Keratinocyte (primary cell): ENCODE data around the gene XRCC2. TPM values are rescaled to one million over a fixed set of nuclear protein-coding genes. Genes with fewer than 3 reads are reported as not detected.

ENCODE experiments used
- DNase-seq: peaks from one replicate; pipeline ENCODE4 v3.0.0-alpha.2; 2011; ENCODE audit warnings: low read depth, missing footprints, low spot score
- FAIRE-seq: peaks from 2 replicates; lab custom pipeline; 2011; peaks lifted over from hg19 to GRCh38; lab: Jason Lieb, UNC
- H2AFZ ChIP-seq: 2 replicates; pipeline ENCODE4 v1.6.0; 2012; ENCODE audit warnings: low read length, control low read depth, inconsistent platforms; ENCODE audit not compliant: control insufficient read depth
- H3K27ac ChIP-seq: 2 replicates; pipeline ENCODE4 v1.5.1; 2011; ENCODE audit warnings: low read length; ENCODE audit not compliant: control insufficient read depth, insufficient read depth
- H3K27me3 ChIP-seq: 3 replicates; pipeline ENCODE4 v1.6.0; 2011; ENCODE audit warnings: low read length; ENCODE audit not compliant: control insufficient read depth, insufficient read depth; ENCODE audit errors: extremely low read depth
- H3K36me3 ChIP-seq, 2 experiments: 2 replicates in 1 of 2; 3 replicates in 1 of 2; pipeline ENCODE4 v1.5.1; 2011; ENCODE audit warnings: low read length in 2 of 2, mild to moderate bottlenecking in 1 of 2; ENCODE audit not compliant: control insufficient read depth in 2 of 2, insufficient read depth in 2 of 2; ENCODE audit errors: extremely low read depth in 1 of 2
- H3K4me1 ChIP-seq: 3 replicates; pipeline ENCODE4 v1.5.1; 2011; ENCODE audit warnings: low read length; ENCODE audit not compliant: control insufficient read depth, insufficient read depth; ENCODE audit errors: extremely low read depth
- H3K4me2 ChIP-seq: 3 replicates; pipeline ENCODE4 v1.6.0; 2011; ENCODE audit warnings: low read depth, low read length; ENCODE audit not compliant: control insufficient read depth, insufficient read depth; ENCODE audit errors: extremely low read depth
- H3K4me3 ChIP-seq, 3 experiments: fragments of 200-600 bp in 1 of 3; sonication (generic) in 1 of 3; 2 replicates in 2 of 3; 3 replicates in 1 of 3; pipeline ENCODE4 v1.5.1; 2011 to 2016; ENCODE audit warnings: low read length in 3 of 3, mild to moderate bottlenecking in 3 of 3, control low read depth in 2 of 3, inconsistent platforms in 1 of 3, low read depth in 1 of 3, mixed read lengths in 1 of 3, mixed run types in 1 of 3, moderate library complexity in 1 of 3; ENCODE audit not compliant: control insufficient read depth in 2 of 3, insufficient read depth in 2 of 3; ENCODE audit errors: extremely low read depth in 1 of 3
- H3K79me2 ChIP-seq: 2 replicates; pipeline ENCODE4 v1.6.0; 2012; ENCODE audit warnings: low read length; ENCODE audit not compliant: control insufficient read depth, insufficient read depth
- H3K9ac ChIP-seq: 3 replicates; pipeline ENCODE4 v1.6.0; 2011; ENCODE audit warnings: low read length; ENCODE audit not compliant: control insufficient read depth, insufficient read depth; ENCODE audit errors: extremely low read depth
- H3K9me1 ChIP-seq: 3 replicates; pipeline ENCODE4 v1.6.0; 2011; ENCODE audit warnings: low read length; ENCODE audit not compliant: control insufficient read depth, insufficient read depth; ENCODE audit errors: extremely low read depth
- H3K9me3 ChIP-seq: 2 replicates; pipeline ENCODE4 v1.5.1; 2012; ENCODE audit warnings: low read depth, low read length; ENCODE audit not compliant: control insufficient read depth
- H4K20me1 ChIP-seq: 3 replicates; pipeline ENCODE4 v1.6.0; 2011; ENCODE audit warnings: low read length; ENCODE audit not compliant: control insufficient read depth, insufficient read depth; ENCODE audit errors: extremely low read depth
- CTCF ChIP-seq, 3 experiments: IDR thresholded peaks in 1 of 3; conservative IDR thresholded peaks in 1 of 3; optimal IDR thresholded peaks in 1 of 3; 2 replicates in 2 of 3; 3 replicates in 1 of 3; pipeline versions ENCODE3 to v1.5.1; 2011; ENCODE audit warnings: low read length in 3 of 3, mild to moderate bottlenecking in 3 of 3, moderate library complexity in 2 of 3, control low read depth in 1 of 3, inconsistent platforms in 1 of 3; ENCODE audit not compliant: insufficient read depth in 2 of 3; ENCODE audit errors: extremely low read depth in 1 of 3
- EZH2 ChIP-seq: IDR thresholded peaks from one replicate; pipeline ENCODE4 v1.6.1; 2012; ENCODE audit warnings: inconsistent platforms, mild to moderate bottlenecking, low read length, moderate library complexity
- dilution Hi-C: fragments of 300-500 bp; cut with MboI; formaldehyde crosslinking; loops from one replicate; pipeline ENCODE4 v1.7.0; 2020; ENCODE audit warnings: low sequenced_read_pairs; ENCODE audit not compliant: extremely low pct_ligation_motif_present
- polyA plus RNA-seq, 5 experiments: library from polyadenylated mRNA; depleted of rRNA in 3 of 5; stranded (reverse) in 3 of 5; stranded (forward) in 1 of 5; unstranded in 1 of 5; fragments of >200 nt; gene quantifications; 1 replicate in 1 of 5; 2 replicates in 3 of 5; 3 replicates in 1 of 5; pipeline versions ENCODE4 v1.2.1 to v1.2.3, GENCODE V29; 2011 to 2012; ENCODE audit warnings: missing spikeins in 2 of 5, low read depth in 1 of 5, low replicate concordance in 1 of 5

Gene XRCC2
- polyA plus RNA-seq, 1 donor (not counting 4 experiments of a cell fraction or from before 2014, with no cell fraction given), result 3.8 TPM

GRCh38 chr7:152668975-152669374, 7.0 kb downstream of the XRCC2 start:
- Histone ChIP-seq H3K4me3 (no peak overlapping the region), H3K4me2 (no peak overlapping the region), H4K20me1 (peaks cover 2% of the 10 kb centered on the region), H3K9me3 (no peaks in the 10 kb centered on the region), H3K27me3 (no peaks in the 10 kb centered on the region), H3K79me2 (peaks cover 71% of the 10 kb centered on the region), H3K36me3 (peaks cover 0 to 6% of the 10 kb centered on the region in 2 experiments), H3K4me1 (no peaks in the 10 kb centered on the region), H3K27ac (no peak overlapping the region), H3K9ac (no peak overlapping the region), H2AFZ (no peak overlapping the region), H3K9me1 (no peaks in the 10 kb centered on the region)
- dilution Hi-C loops, result no loop called here
- FAIRE-seq, result no peak
- no peak for DNase-seq
- TF ChIP-seq CTCF (optimal IDR thresholded peaks at IDR 0.05 in 1 of 3, IDR thresholded peaks at IDR 0.05 in 1 of 3, conservative IDR thresholded peaks at IDR 0.05 in 1 of 3; ENCODE audit: extremely low read depth in 1 of 3, insufficient read depth in 2 of 3, low read length in 3 of 3) (no peak), EZH2 (no peak)

- DNase-seq, result no peak
- H3K79me2 ChIP-seq, result peaks cover 69% of the 10 kb centered on the region
- H3K9ac ChIP-seq, result no peak overlapping the region
- FAIRE-seq, result no peak
- peaks cover 2% of the 10 kb centered on the region for H4K20me1 ChIP-seq
- dilution Hi-C loops, result no loop called here
- no peaks in the 10 kb centered on the region for H3K9me1 ChIP-seq
- TF ChIP-seq CTCF (optimal IDR thresholded peaks at IDR 0.05 in 1 of 3, IDR thresholded peaks at IDR 0.05 in 1 of 3, conservative IDR thresholded peaks at IDR 0.05 in 1 of 3; ENCODE audit: extremely low read depth in 1 of 3, insufficient read depth in 2 of 3, low read length in 3 of 3) (no peak), EZH2 (no peak)
- no peaks in the 10 kb centered on the region for H3K27me3 ChIP-seq
- peaks cover 0 to 6% of the 10 kb centered on the region in 2 experiments for H3K36me3 ChIP-seq
- H3K9me3 ChIP-seq, result no peaks in the 10 kb centered on the region
- no peak overlapping the region for H2AFZ ChIP-seq
- no peak overlapping the region for H3K4me2 ChIP-seq
- no peaks in the 10 kb centered on the region for H3K4me1 ChIP-seq
- H3K4me3 ChIP-seq, result no peak overlapping the region
- no peak overlapping the region for H3K27ac ChIP-seq
These were observed 8.0 kb downstream of the XRCC2 start for GRCh38 chr7:152667958-152668357.
